ENCODE results near the gene CLCN1.

CLCN1 gene

DNA sequence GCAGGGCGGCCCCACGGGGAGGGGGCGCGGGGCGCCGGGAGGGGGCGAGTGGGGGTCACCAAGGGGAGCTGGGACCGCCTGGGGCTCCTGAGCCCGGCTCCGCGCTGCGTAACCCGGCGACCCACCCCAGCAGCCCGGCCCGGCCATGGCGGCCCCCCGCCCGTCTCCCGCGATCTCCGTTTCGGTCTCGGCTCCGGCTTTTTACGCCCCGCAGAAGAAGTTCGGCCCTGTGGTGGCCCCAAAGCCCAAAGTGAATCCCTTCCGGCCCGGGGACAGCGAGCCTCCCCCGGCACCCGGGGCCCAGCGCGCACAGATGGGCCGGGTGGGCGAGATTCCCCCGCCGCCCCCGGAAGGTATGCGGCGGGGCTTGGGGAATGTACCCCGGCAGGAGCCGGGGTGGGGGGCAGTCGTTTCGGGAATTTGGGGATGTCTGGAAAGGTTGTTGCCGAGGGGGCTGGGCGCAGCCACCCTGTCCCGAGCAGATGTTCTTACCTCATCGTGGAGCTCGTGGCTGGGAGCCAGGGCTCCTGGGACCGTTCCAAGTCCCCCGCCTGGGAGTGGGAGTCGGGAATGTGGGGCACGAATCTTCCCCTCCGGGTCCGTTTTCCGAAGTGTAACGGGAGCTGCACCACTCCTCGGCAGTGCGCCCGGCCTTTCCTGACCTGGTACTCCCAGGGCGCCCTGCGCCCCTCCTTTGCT is 65.7 kb downstream of the CLCN1 start:
- TF ChIP-seq, protein P1, sequence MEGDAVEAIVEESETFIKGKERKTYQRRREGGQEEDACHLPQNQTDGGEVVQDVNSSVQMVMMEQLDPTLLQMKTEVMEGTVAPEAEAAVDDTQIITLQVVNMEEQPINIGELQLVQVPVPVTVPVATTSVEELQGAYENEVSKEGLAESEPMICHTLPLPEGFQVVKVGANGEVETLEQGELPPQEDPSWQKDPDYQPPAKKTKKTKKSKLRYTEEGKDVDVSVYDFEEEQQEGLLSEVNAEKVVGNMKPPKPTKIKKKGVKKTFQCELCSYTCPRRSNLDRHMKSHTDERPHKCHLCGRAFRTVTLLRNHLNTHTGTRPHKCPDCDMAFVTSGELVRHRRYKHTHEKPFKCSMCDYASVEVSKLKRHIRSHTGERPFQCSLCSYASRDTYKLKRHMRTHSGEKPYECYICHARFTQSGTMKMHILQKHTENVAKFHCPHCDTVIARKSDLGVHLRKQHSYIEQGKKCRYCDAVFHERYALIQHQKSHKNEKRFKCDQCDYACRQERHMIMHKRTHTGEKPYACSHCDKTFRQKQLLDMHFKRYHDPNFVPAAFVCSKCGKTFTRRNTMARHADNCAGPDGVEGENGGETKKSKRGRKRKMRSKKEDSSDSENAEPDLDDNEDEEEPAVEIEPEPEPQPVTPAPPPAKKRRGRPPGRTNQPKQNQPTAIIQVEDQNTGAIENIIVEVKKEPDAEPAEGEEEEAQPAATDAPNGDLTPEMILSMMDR (IDR thresholded peaks at IDR 0.05; ENCODE audit: low read depth, low read length) = no peak
- DNase-seq (ENCODE audit: low read depth in 2 of 2) = peak; percentile 84 to 90
- peak overlapping the region; percentile 86 to 91 for H3K4me3 ChIP-seq (replicated peaks in 1 of 2; ENCODE audit: low read depth in 2 of 2, low read length in 2 of 2)

DNA sequence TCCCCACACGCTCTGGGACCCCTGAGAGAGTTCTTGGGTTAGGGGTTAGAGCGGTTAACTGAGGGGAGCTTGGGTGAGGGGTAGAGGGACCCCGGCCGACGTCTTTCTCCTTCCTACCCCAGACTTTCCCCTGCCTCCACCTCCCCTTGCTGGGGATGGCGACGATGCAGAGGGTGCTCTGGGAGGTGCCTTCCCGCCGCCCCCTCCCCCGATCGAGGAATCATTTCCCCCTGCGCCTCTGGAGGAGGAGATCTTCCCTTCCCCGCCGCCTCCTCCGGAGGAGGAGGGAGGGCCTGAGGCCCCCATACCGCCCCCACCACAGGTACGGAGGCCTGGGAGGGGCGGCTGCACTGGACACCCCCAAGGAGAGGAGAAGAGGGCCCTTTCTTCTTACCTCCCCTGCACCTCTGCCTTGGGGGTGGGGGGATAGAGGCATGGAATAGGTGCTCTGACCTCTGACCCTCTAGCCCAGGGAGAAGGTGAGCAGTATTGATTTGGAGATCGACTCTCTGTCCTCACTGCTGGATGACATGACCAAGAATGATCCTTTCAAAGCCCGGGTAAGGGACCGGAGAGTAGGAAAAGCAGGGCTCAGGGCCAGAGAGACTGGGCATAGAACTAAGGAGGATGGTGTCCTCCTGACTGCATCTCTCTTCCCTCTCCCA is 66.3 kb downstream of the CLCN1 start:
- TF ChIP-seq, protein P1 (IDR thresholded peaks at IDR 0.05; ENCODE audit: low read depth, low read length) = no peak
- peak in 1 of 2 donors; percentile 9 for DNase-seq (ENCODE audit: low read depth in 2 of 2)
- H3K4me3 ChIP-seq (replicated peaks in 1 of 2; ENCODE audit: low read depth in 2 of 2, low read length in 2 of 2) = peak overlapping the region; percentile 86 to 91

GRCh38 chr7:143382791-143383641 is 67.1 kb downstream of the CLCN1 start:
- H3K4me3 ChIP-seq (replicated peaks in 1 of 2; ENCODE audit: low read depth in 2 of 2, low read length in 2 of 2) = peak overlapping the region; percentile 86 to 91
- no peak for DNase-seq (ENCODE audit: low read depth in 2 of 2)
- TF ChIP-seq, protein P1 (IDR thresholded peaks at IDR 0.05; ENCODE audit: low read depth, low read length) = no peak

DNA sequence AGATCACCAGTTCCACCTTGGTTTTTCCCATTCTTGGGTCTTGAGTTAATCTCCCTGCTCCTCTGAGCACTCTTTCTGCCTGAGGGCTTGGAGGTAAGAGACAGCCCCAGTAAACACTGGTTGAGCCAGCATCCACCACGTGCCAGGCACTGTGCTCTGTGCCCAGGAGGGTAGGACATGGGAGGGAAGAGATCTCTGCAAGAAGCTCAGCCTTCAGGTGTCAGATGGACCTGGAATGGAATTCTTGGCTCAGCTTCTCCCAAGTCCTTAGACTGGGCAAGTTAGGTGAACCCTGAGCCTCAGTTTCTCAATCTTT is 67.7 kb downstream of the CLCN1 start:
- DNase-seq (ENCODE audit: low read depth in 2 of 2) = peak in 1 of 2 donors; percentile 16
- TF ChIP-seq, protein P1 (IDR thresholded peaks at IDR 0.05; ENCODE audit: low read depth, low read length) = no peak
- H3K4me3 ChIP-seq (replicated peaks in 1 of 2; ENCODE audit: low read depth in 2 of 2, low read length in 2 of 2) = peak overlapping the region; percentile 86 to 91

- TF ChIP-seq, protein P1 (IDR thresholded peaks at IDR 0.05; ENCODE audit: low read depth, low read length) = no peak
- DNase-seq (ENCODE audit: low read depth in 2 of 2) = peak; percentile 60 to 78
- peak overlapping the region; percentile 27 to 91 for H3K4me3 ChIP-seq (replicated peaks in 1 of 2; ENCODE audit: low read depth in 2 of 2, low read length in 2 of 2)
Observed at GRCh38 chr7:143384148-143384547, 68.2 kb downstream of the CLCN1 start.

DNA sequence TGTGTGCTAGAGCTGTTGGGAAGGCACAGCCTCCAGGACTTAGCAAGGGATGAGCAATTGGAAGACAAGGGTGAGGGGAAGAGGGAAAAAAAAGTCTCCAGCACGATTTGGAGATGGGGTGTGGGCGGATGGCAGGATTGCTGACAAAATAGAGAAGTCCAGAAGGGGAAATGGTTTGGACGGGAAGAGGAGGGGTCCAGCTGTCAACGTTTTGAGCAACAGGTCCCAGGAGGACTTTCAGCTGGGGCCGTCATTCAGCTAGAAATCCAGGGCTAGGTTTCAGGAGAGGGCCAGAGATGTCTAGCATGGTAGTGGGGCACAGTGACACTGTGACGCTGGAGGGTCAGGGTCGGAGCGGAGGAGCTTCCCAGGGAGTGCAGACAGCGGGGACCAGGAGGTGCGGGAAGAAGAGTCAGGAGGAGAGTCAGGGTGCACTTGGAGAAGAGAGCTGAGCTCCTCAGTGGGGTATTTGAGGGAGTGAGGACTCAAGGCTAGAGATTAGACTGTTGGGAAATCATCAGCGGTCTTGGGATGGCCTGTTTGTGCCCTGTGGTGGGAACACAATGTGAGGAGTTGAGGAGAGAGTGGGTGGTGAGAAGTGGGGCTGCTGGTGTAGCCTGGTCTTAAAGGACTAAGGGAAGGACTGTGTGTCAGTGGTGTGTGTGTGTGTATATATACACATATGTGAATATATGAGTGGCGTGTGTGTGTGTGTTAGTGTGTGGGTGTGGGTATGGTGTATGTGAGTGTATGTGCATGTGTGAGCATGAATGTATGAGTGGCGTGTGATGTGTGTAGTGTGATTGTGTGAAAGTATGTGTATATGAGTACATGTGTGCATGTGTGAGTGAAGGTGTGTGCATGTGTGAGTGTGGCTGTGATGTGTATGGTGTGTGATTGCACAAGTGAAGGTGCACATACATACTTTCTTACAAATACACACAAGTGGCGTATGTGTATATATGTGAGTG is 69.0 kb downstream of the CLCN1 start:
- TF ChIP-seq, protein P1 (IDR thresholded peaks at IDR 0.05; ENCODE audit: low read depth, low read length) = no peak
- H3K4me3 ChIP-seq (replicated peaks in 1 of 2; ENCODE audit: low read depth in 2 of 2, low read length in 2 of 2) = peak overlapping the region; percentile 27 to 91
- peak; percentile 49 to 64 for DNase-seq (ENCODE audit: low read depth in 2 of 2)
